GM12872 (cell line): ENCODE results near the gene TPK1.

Experiments
- CTCF ChIP-seq: IDR thresholded peaks from 3 replicates; pipeline ENCODE4 v1.5.1; 2011; ENCODE audit warnings: low read depth, mild to moderate bottlenecking, low read length, moderate library complexity; ENCODE audit not compliant: insufficient read depth

Gene TPK1

GRCh38 chr7:144656965-144657517, 178.8 kb downstream of the TPK1 start:
- TF ChIP-seq CTCF, result peak; percentile 35; the same call in 1 of the 3 replicates

- no peak for TF ChIP-seq CTCF
Observed at GRCh38 chr7:144653449-144653848, 182.4 kb downstream of the TPK1 start.

GRCh38 chr7:144650439-144650838, 185.4 kb downstream of the TPK1 start:
- no peak for TF ChIP-seq CTCF

GRCh38 chr7:144649120-144649519, 186.7 kb downstream of the TPK1 start:
- TF ChIP-seq CTCF, result no peak

- TF ChIP-seq CTCF, result no peak
Observed at GRCh38 chr7:144641389-144642044, 194.3 kb downstream of the TPK1 start.

GRCh38 chr7:144632724-144633123, 203.1 kb downstream of the TPK1 start:
- TF ChIP-seq CTCF, result no peak

GRCh38 chr7:144629598-144629997, 206.3 kb downstream of the TPK1 start:
- TF ChIP-seq CTCF, result no peak
